Central memory CD4-positive, alpha-beta T cell (primary cell): Measurements from ENCODE around the gene CACNA1I.
"Not testable (repeated sequence)": the region's sequence is repeated elsewhere in the genome, so short reads cannot be mapped to it uniquely, and the experiment has no call there.

Experiments
- DNase-seq: peaks from one replicate; pipeline ENCODE4 v3.0.0; 2022

The CACNA1I gene

GRCh38 chr22:39724857-39725256, 154.3 kb downstream of the CACNA1I start:
- DNase-seq: no peak

GRCh38 chr22:39725351-39726035, 154.9 kb downstream of the CACNA1I start:
- no peak for DNase-seq

GRCh38 chr22:39727541-39727940, 157.0 kb downstream of the CACNA1I start:
- DNase-seq: no peak

GRCh38 chr22:39728236-39728860, 157.8 kb downstream of the CACNA1I start:
- DNase-seq: no peak

GRCh38 chr22:39729141-39729934, 158.8 kb downstream of the CACNA1I start:
- no peak for DNase-seq

GRCh38 chr22:39731481-39731880, 160.9 kb downstream of the CACNA1I start:
- no peak for DNase-seq

- DNase-seq: no peak
Observed at GRCh38 chr22:39731881-39732555, 161.5 kb downstream of the CACNA1I start.

GRCh38 chr22:39732625-39733024, 162.1 kb downstream of the CACNA1I start:
- no peak for DNase-seq

GRCh38 chr22:39733191-39733590, 162.6 kb downstream of the CACNA1I start:
- DNase-seq: no peak

- DNase-seq: not testable (repeated sequence)
Observed at GRCh38 chr22:39734046-39734445, 163.5 kb downstream of the CACNA1I start.

- no peak for DNase-seq
Observed at GRCh38 chr22:39734866-39735265, 164.3 kb downstream of the CACNA1I start.

- DNase-seq: no peak
Observed at GRCh38 chr22:39735776-39736175, 165.2 kb downstream of the CACNA1I start.

GRCh38 chr22:39738746-39739145, 168.2 kb downstream of the CACNA1I start:
- DNase-seq: no peak
